Erythroblast (primary cell): ENCODE measurements around the gene FITM1.
A peak's percentile ranks its signal among the peaks of the same experiment; 100 is the strongest.

Experiments
- DNase-seq, 2 experiments: peaks; one replicate each; lab custom pipeline; 2025; lab: John Stamatoyannopoulos, UW
- GATA1 ChIP-seq: IDR thresholded peaks from 2 replicates; pipeline ENCODE4 v1.6.1; 2011; ENCODE audit warnings: low read depth, mild to moderate bottlenecking, control low read depth, low read length, moderate library complexity
- POLR2A ChIP-seq: IDR thresholded peaks from 2 replicates; pipeline ENCODE4 v1.6.1; 2011; ENCODE audit warnings: mild to moderate bottlenecking, low read length

The FITM1 gene

DNA sequence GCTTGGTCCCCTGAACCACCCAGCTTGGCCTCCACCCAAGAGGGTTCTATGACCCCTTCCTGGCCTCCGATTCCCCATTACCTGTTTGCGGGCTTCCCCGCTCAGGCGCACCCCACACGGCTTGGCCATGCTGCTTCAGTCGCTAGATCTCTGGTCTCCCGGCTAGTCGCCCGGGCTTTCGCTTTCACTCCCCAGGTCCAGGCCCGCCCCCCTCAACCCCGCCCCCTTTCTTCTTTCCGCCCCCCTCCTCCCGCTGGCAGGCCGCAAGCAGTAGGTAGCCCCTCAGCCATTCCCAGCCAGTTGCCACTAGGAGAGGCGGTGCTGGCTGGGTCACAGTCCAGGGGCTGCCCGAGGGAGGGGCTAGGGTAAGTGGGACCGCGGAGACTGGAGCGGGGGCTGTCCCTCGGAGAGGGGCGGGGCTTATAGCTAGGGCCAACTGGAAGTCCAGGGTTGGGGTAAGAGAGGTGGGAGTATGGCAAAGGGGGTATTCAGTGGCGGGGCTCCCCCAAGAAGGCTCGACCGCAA, 16.1 kb downstream of the FITM1 start, which contains the start of gene PSME2:
Gene PSME2, minus strand, starts transcription at position 158 of the 525 bp plus-strand sequence. Its CDS starts 29 bp downstream, at position 129.
- DNase-seq: peak; percentile 89 to 90

DNA sequence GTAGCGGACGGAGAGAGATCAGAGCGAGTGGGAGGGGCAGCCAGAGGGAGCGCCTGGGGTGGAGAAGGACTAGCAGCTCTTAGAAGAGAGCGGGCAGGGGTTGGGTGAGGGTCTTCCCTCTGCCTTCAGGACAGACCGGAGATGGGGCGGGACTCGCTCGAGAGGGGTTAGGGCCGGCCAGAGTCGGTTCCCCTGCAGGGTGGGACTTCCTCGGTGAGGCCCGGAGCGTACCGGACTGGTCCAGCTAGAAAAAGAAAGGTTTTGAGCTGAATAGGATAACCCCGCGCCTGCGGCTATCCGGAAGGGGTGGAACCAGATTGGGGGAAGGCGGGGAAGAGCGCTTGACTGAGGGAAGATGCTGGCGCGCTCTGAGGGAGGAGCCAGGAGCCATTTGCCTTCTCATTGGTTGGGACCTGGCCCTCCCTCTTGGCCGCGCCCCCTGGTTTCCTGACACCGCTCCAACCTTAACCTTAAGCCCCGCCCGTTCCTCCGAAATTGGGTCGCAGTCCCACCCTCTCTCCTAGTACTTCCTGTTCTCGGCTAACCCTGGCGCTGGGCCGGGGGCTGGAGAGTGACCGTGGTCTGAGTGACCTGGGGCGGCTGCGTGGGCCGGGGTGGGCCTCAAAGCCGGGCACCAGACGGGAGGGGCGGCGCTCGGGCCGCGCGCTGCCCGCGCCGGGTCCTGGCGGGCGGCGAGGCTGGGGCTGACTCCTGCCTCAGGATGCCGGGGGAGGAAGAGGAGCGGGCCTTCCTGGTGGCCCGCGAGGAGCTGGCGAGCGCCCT, 16.7 kb downstream of the FITM1 start, which contains the start of gene RNF31:
Gene RNF31, plus strand, starts transcription at position 521 of the 783 bp plus-strand sequence. Its CDS starts 201 bp downstream, at position 722.
- TF ChIP-seq POLR2A (peak; percentile 54), GATA1 (no peak)
- peak; percentile 98 for DNase-seq

More for the DNA sequence above, 16.1 kb downstream of the FITM1 start, which contains the start of gene PSME2:
- TF ChIP-seq GATA1: no peak
- TF ChIP-seq POLR2A: no peak

DNA sequence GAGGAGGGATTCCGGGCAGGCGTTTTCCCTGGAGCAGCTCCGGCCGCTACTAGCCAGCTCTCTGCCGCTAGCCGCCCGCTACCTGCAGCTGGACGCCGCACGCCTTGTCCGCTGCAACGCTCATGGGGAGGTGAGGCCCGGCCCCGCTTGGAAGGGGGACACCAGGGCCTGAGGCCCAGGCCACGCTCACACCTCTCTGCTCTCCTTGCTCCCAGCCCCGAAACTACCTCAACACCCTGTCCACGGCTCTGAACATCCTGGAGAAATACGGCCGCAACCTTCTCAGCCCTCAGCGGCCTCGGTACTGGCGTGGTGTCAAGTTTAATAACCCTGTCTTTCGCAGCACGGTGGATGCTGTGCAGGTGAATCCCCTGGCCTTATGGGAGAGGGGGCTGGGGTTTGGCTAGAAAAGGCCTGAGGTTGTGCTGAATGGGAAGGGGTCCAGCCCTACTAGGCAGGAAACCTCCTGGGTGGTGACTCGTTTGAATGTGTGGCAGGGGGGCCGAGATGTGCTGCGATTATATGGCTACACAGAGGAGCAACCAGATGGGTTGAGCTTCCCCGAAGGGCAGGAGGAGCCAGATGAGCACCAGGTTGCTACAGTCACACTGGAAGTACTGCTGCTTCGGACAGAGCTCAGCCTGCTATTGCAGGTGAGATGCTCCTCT, 17.4 kb downstream of the FITM1 start:
- TF ChIP-seq POLR2A (no peak), GATA1 (no peak)
- DNase-seq: peak in 1 of 2 experiments; percentile 64

DNA sequence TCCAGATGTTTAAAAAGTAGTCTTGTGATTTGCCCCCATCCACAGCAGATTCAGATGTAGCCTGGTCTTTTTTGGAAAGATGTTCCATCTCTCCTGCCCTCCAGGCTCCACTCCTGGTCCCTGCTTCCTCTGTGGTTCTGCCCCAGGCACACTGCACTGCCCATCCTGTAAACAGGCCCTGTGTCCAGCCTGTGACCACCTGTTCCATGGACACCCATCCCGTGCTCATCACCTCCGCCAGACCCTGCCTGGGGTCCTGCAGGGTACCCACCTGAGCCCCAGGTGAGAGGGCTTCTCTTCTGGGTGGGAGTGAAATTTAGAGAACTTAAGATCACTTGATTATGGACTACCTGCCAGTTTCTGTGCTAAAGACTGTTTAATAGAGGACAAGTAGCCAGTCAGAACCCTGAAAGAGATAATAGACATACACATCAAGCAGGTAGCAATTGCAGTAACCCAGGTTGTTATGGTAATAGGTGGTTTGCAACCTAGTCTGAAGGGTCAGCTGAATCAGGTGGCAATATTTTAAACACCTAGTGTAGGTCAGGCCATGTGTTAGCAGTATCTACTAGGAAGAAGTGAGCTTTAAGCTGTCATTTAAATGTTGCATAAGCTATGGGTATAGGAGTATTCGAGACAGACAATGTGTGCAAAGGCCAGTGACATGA, 19.0 kb downstream of the FITM1 start:
- no peak for DNase-seq
- TF ChIP-seq GATA1 (no peak), POLR2A (no peak)

DNA sequence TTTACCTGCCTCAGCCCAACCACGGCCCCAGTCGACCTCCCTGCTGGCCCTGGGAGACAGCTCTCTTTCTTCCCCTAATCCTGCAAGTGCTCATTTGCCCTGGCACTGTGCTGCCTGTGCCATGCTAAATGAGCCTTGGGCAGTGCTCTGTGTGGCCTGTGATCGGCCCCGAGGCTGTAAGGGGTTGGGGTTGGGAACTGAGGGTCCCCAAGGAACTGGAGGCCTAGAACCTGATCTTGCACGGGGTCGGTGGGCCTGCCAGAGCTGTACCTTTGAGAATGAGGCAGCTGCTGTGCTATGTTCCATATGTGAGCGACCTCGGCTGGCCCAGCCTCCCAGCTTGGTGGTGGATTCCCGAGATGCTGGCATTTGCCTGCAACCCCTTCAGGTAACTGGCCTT, 19.6 kb downstream of the FITM1 start:
- DNase-seq: no peak
- TF ChIP-seq POLR2A (no peak), GATA1 (no peak)

DNA sequence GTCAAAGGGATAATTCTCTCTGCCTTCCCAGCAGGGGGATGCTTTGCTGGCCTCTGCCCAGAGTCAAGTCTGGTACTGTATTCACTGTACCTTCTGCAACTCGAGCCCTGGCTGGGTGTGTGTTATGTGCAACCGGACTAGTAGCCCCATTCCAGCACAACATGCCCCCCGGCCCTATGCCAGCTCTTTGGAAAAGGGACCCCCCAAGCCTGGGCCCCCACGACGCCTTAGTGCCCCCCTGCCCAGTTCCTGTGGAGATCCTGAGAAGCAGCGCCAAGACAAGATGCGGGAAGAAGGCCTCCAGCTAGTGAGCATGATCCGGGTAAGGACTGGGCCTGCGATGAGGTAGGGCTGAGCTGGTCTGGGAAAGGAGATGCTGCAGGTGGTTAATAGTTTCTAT, 20.1 kb downstream of the FITM1 start:
- DNase-seq: no peak
- TF ChIP-seq POLR2A (no peak), GATA1 (no peak)

DNA sequence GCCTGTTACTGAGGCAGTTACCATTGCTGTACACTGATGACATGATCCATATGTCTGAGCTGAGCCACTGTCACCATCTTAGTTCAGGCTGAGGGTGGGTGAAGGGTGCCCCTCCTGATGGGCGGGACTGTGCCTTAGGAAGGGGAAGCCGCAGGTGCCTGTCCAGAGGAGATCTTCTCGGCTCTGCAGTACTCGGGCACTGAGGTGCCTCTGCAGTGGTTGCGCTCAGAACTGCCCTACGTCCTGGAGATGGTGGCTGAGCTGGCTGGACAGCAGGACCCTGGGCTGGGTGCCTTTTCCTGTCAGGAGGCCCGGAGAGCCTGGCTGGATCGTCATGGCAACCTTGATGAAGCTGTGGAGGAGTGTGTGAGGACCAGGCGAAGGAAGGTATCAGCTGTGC, 20.5 kb downstream of the FITM1 start:
- no peak for DNase-seq
- no peak for TF ChIP-seq POLR2A
- no peak for TF ChIP-seq GATA1

DNA sequence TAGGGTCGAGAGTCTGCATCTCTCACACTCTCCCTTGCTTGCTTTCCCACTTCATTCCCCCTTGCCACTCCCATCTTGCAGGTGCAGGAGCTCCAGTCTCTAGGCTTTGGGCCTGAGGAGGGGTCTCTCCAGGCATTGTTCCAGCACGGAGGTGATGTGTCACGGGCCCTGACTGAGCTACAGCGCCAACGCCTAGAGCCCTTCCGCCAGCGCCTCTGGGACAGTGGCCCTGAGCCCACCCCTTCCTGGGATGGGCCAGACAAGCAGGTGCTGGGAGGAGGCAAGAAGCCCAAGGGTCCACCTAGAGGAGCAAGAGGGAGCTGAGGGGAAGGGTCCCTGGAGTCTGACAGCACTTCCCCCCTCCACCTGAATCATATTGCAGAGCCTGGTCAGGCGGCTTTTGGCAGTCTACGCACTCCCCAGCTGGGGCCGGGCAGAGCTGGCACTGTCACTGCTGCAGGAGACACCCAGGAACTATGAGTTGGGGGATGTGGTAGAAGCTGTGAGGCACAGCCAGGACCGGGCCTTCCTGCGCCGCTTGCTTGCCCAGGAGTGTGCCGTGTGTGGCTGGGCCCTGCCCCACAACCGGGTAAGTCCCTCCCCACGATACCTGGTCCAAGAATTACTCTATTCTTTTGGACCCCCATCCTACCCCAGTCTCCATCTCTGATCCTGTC, 21.1 kb downstream of the FITM1 start:
- TF ChIP-seq GATA1 (no peak), POLR2A (no peak)
- DNase-seq: no peak

DNA sequence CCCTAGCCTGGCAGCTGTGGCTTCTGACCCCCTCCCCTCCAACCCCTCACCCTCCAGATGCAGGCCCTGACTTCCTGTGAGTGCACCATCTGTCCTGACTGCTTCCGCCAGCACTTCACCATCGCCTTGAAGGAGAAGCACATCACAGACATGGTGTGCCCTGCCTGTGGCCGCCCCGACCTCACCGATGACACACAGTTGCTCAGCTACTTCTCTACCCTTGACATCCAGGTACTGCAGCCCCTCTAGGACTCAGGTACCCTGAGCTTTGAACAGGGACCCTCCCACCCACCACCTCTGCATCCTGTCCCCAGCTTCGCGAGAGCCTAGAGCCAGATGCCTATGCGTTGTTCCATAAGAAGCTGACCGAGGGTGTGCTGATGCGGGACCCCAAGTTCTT, 24.6 kb downstream of the FITM1 start:
- TF ChIP-seq GATA1 (no peak), POLR2A (no peak)
- no peak for DNase-seq

DNA sequence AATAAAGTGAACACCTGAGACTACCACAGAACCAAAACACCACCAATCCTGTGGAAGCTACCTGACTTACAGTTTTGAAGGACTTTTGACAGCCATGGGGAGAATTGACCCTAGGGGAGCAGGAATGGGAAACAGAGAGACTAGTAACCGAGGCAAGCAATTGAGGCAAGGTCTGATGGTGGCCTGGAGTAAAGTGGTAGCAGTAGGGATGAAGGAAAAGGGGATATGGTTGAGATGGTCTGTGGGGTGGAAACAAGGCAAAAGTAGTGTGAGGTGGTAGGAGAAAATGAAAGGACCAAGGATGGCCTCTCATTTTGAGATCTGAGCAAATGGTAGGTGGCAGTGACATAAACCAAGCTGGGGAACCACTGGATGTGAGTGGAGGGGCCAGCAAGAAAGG, 26.4 kb downstream of the FITM1 start:
- TF ChIP-seq POLR2A: no peak
- TF ChIP-seq GATA1: no peak
- DNase-seq: no peak

DNA sequence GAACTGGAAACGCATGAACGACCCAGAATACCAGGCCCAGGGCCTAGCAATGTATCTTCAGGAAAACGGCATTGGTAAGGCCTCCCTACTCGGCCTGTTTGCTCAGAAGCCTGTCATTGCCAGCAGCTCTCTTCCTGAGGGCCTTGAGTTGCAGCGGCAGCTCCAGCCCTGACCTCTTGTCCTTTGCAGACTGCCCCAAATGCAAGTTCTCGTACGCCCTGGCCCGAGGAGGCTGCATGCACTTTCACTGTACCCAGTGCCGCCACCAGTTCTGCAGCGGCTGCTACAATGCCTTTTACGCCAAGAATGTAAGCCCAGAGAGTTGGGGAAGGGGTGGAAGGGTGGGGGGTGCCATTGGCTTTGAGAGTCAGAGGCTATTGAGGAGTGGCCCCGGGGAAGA, 26.9 kb downstream of the FITM1 start:
- no peak for DNase-seq
- no peak for TF ChIP-seq POLR2A
- no peak for TF ChIP-seq GATA1

DNA sequence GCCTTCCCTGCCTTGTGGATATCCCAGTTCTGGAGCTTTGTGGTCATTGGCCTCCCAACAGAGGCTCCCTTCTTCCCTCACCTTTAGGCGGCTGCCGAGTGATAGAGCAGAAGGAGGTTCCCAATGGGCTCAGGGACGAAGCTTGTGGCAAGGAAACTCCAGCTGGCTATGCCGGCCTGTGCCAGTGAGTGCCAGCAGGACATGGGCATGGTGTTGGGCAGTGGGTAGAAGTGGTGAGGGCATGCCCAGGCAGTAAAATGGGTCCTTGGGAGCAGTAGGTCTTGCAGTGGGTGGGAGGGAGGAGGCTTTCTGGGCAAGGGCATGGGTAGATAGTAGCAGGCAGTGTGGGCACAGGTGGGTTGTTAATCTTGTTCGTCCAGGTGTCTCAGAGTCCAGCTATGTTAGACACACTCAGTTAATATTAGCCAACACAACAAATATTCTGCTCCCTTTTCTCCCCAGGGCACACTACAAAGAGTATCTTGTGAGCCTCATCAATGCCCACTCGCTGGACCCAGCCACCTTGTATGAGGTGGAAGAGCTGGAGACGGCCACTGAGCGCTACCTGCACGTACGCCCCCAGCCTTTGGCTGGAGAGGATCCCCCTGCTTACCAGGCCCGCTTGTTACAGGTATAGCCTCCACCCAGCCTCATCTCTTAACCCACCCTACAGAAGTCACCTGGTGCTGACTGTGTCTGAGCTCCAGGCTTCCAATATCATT, 29.5 kb downstream of the FITM1 start:
- DNase-seq: no peak
- TF ChIP-seq GATA1: no peak
- TF ChIP-seq POLR2A: no peak
